ENCODE data around the gene UNC79. TPM values are rescaled to one million over a fixed set of nuclear protein-coding genes. Genes with fewer than 3 reads are reported as not detected.

Gene UNC79
- total and polyA plus RNA-seq, 2 donors (not counting 3 experiments of a cell fraction or from before 2014, with no cell fraction given): not detected

DNA sequence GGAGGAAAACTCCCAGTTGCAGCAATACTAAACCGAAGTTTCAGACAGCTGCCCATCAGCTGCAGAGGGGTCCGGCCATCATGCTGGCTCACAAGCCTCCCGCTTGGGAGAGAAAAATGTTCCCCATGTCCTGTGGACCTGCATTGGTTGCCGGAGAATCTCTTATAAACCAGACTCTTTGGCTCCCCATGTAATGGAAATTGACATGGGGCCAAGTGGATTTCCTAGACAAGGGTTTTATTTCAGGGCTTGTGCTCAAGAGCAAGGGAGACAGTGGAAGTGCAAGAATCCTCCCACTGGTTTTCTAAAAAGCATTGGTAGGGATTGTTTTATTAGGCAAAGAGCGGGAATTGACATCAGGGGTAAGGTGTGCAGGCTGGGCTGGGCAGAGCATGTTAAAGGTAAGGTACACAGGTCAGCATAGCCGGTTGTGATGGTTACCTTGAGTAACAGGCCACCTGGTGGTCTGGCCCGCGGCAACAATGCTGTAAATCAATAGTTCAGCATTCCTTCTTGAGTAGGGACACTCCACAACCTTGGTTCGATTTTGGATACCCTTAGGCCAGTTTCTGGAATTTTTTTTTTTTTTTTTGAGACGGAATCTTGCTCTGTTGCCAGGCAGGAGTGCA lies 135.4 kb downstream of the UNC79 start:
- dilution Hi-C loops (cut with MboI; ENCODE audit: extremely low pct_ligation_motif_present, low sequenced_read_pairs): no loop called here
- CTCF ChIA-PET: no interaction called here
- FAIRE-seq (no peak), DNase-seq (ENCODE audit: low read depth, low spot score) (no peak)
- Histone ChIP-seq H3K9ac (replicated peaks; ENCODE audit: extremely low read depth, insufficient read depth, low read length) (no peak overlapping the region), H2AFZ (ENCODE audit: low read depth, low read length) (no peak overlapping the region), H3K27ac (ENCODE audit: insufficient read depth, low read depth, low read length) (no peak overlapping the region), H3K9me1 (replicated peaks; ENCODE audit: control insufficient read depth, extremely low read depth, insufficient read depth, low read length) (no peaks in the 10 kb centered on the region), H3K4me3 (replicated peaks in 1 of 3; ENCODE audit: insufficient read depth in 1 of 3, low read depth in 1 of 3, low read length in 3 of 3) (no peak overlapping the region), H4K20me1 (replicated peaks; ENCODE audit: control insufficient read depth, extremely low read depth, insufficient read depth, low read length) (no peaks in the 10 kb centered on the region), H3K79me2 (ENCODE audit: control insufficient read depth, insufficient read depth, low read length) (no peaks in the 10 kb centered on the region), H3K36me3 (ENCODE audit: control insufficient read depth in 2 of 2, extremely low read depth in 1 of 2, insufficient read depth in 2 of 2, low read length in 2 of 2) (no peaks in the 10 kb centered on the region), H3K4me2 (ENCODE audit: insufficient read depth, low read length) (no peak overlapping the region), H3K4me1 (ENCODE audit: control insufficient read depth, extremely low read depth, insufficient read depth, low read length) (no peaks in the 10 kb centered on the region), H3K9me3 (replicated peaks; ENCODE audit: control insufficient read depth, insufficient read depth, low read length) (no peaks in the 10 kb centered on the region), H3K27me3 (ENCODE audit: control insufficient read depth in 2 of 2, insufficient read depth in 2 of 2, low read length in 2 of 2) (no peaks in the 10 kb centered on the region)
- POLR2A ChIA-PET: no interaction called here
- intact Hi-C loops (cut with micrococcal nuclease): no loop called here
- TF ChIP-seq POLR2AphosphoS5 (IDR thresholded peaks at IDR 0.05; ENCODE audit: insufficient read depth, low read depth, low read length) (no peak), JUN (IDR thresholded peaks at IDR 0.05; ENCODE audit: borderline replicate concordance, insufficient read depth, insufficient read length, low read depth) (no peak), MYC (IDR thresholded peaks at IDR 0.05; ENCODE audit: low read depth, low read length) (no peak), GATA2 (IDR thresholded peaks at IDR 0.05; ENCODE audit: insufficient read depth, insufficient read length, low read depth, low read length) (no peak), EZH2 (IDR thresholded peaks at IDR 0.05; ENCODE audit: borderline replicate concordance, low read depth, low read length, severe bottlenecking) (no peak), CTCF (IDR thresholded peaks at IDR 0.05; ENCODE audit: extremely low read depth in 1 of 2, insufficient read depth in 1 of 2, low read depth in 1 of 2, low read length in 2 of 2) (no peak), POLR2A (IDR thresholded peaks at IDR 0.05; ENCODE audit: low read depth, low read length) (no peak), FOS (IDR thresholded peaks at IDR 0.05; ENCODE audit: borderline replicate concordance, insufficient read depth, low read length) (no peak)
- TF ChIP-seq, protein P1, sequence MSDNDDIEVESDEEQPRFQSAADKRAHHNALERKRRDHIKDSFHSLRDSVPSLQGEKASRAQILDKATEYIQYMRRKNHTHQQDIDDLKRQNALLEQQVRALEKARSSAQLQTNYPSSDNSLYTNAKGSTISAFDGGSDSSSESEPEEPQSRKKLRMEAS (IDR thresholded peaks at IDR 0.05; ENCODE audit: insufficient read depth, insufficient read length): no peak
- BruUV-seq (replicated peaks): no TSS peak

All from endothelial cell of umbilical vein (primary cell).